ENCODE results near the gene AKAP13.

AKAP13 gene

DNA sequence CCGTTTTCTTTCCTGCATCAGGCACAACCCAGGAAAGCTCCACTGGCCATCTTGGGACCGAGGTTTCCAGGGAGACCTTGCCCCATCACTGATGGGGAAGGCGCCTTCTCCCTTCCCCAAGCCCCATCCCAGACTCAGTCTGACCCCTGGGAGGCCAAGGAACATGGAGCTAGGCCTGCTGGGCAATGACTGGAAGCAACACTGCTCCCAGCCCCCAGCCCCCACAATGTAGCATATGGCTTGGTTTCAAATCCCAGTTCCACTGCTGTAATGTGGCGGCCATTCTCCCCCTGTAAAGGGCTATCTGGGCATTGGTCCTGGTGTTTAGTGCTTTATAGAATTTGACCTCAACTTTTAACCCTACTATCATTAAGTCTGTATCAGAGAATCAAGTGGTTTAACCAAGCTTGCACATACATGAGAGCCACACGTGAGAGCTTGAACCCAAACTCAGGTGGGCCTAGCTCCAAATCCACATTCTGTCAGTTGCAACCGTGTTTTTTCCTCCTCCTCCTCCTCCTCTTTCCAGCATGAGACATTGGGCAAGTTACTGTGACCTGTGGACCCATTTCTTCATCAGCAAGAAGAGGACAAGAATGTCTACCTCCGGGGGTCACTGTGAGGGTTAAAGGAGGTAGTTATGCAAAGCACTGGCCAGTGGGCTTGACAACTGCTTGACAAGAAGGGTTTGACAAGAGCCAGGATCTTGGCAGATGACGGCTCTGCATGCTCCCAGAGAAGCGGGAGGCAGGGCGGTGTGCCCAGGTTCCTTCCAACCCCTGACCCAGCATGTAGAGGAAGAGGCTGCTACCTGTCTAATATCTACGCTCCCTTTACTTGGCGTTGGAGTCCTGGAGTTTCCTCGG, 376.9 kb downstream of the AKAP13 start:
- no peaks in the 10 kb centered on the region for H3K9me3 Mint-ChIP-seq
- H3K4me3 Mint-ChIP-seq = no peak overlapping the region
- TF ChIP-seq, protein P1, sequence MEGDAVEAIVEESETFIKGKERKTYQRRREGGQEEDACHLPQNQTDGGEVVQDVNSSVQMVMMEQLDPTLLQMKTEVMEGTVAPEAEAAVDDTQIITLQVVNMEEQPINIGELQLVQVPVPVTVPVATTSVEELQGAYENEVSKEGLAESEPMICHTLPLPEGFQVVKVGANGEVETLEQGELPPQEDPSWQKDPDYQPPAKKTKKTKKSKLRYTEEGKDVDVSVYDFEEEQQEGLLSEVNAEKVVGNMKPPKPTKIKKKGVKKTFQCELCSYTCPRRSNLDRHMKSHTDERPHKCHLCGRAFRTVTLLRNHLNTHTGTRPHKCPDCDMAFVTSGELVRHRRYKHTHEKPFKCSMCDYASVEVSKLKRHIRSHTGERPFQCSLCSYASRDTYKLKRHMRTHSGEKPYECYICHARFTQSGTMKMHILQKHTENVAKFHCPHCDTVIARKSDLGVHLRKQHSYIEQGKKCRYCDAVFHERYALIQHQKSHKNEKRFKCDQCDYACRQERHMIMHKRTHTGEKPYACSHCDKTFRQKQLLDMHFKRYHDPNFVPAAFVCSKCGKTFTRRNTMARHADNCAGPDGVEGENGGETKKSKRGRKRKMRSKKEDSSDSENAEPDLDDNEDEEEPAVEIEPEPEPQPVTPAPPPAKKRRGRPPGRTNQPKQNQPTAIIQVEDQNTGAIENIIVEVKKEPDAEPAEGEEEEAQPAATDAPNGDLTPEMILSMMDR (IDR thresholded peaks at IDR 0.05; ENCODE audit: unreplicated experiment in 3 of 3) = no peak
- no peaks in the 10 kb centered on the region for H3K27me3 Mint-ChIP-seq (ENCODE audit: low read depth)
- H3K36me3 Mint-ChIP-seq (ENCODE audit: low read depth) = peaks cover 15% of the 10 kb centered on the region
- H3K4me1 Mint-ChIP-seq = peaks cover 31% of the 10 kb centered on the region
- no peak overlapping the region for H3K27ac Mint-ChIP-seq

- H3K27ac Mint-ChIP-seq = no peak overlapping the region
- TF ChIP-seq, protein P1 (IDR thresholded peaks at IDR 0.05; ENCODE audit: unreplicated experiment in 3 of 3) = no peak
- no peak overlapping the region for H3K4me3 Mint-ChIP-seq
- H3K27me3 Mint-ChIP-seq (ENCODE audit: low read depth) = no peaks in the 10 kb centered on the region
- peaks cover 15% of the 10 kb centered on the region for H3K36me3 Mint-ChIP-seq (ENCODE audit: low read depth)
- no peaks in the 10 kb centered on the region for H3K9me3 Mint-ChIP-seq
- peaks cover 29% of the 10 kb centered on the region for H3K4me1 Mint-ChIP-seq
Measured at GRCh38 chr15:85757939-85758654, 377.7 kb downstream of the AKAP13 start.

DNA sequence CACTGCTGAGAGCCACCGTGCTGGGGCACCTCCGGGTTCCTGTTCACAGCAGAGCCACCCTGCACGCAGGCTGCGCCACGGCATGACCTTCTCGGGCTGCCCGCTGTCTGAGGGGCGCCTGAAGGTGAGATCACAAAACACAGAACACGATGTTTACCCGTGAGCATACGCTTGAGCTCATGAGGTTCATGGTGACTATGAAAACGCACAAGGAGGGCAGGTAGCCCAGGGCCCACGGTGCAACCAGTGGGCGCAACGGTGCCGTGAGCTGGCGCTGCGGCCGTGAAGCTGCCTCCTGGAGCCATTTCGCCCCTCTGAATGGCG, 378.2 kb downstream of the AKAP13 start:
- Mint-ChIP-seq H3K9me3 (no peaks in the 10 kb centered on the region), H3K27me3 (ENCODE audit: low read depth) (no peaks in the 10 kb centered on the region), H3K4me1 (peaks cover 30% of the 10 kb centered on the region), H3K4me3 (no peak overlapping the region), H3K36me3 (ENCODE audit: low read depth) (peaks cover 15% of the 10 kb centered on the region), H3K27ac (no peak overlapping the region)
- TF ChIP-seq, protein P1 (IDR thresholded peaks at IDR 0.05; ENCODE audit: unreplicated experiment in 3 of 3) = no peak

GRCh38 chr15:85759376-85759775, 379.0 kb downstream of the AKAP13 start:
- H3K27ac Mint-ChIP-seq = no peak overlapping the region
- H3K4me1 Mint-ChIP-seq = peaks cover 31% of the 10 kb centered on the region
- H3K4me3 Mint-ChIP-seq = no peak overlapping the region
- no peaks in the 10 kb centered on the region for H3K9me3 Mint-ChIP-seq
- H3K36me3 Mint-ChIP-seq (ENCODE audit: low read depth) = peaks cover 12% of the 10 kb centered on the region
- TF ChIP-seq, protein P1 (IDR thresholded peaks at IDR 0.05; ENCODE audit: unreplicated experiment in 3 of 3) = no peak
- no peaks in the 10 kb centered on the region for H3K27me3 Mint-ChIP-seq (ENCODE audit: low read depth)

DNA sequence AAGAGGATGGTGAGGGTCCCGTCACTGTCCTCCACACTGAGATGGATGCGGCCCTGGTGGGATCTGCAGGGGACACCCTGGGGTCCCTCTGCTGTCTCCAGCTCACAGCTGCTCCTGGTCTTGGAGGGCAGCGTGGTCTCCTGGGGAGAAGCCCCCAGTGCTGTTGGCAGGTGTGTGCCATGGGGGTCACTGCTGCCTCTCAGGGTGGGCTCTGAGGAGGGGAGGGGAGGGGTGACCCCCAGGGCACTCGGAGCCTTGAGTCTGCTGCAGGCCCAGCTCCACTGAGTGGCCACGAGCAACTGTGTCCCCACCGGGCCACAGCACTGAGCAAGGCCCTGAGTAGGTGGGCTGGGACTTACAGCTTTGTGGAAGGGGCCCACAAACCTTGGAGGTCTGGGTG, 379.6 kb downstream of the AKAP13 start:
- Mint-ChIP-seq H3K27me3 (ENCODE audit: low read depth) (no peaks in the 10 kb centered on the region), H3K4me1 (peaks cover 30% of the 10 kb centered on the region), H3K4me3 (no peak overlapping the region), H3K27ac (no peak overlapping the region), H3K9me3 (no peaks in the 10 kb centered on the region), H3K36me3 (ENCODE audit: low read depth) (peaks cover 12% of the 10 kb centered on the region)
- TF ChIP-seq, protein P1 (IDR thresholded peaks at IDR 0.05; ENCODE audit: unreplicated experiment in 3 of 3) = no peak
